ENCODE measurements around the gene BRSK2. TPM values are rescaled to one million over a fixed set of nuclear protein-coding genes. Genes with fewer than 3 reads are reported as not detected.

Gene BRSK2
- total RNA-seq, 1 experiment from 2014 or later, result 1.2 TPM

- ChIA-PET CTCF (no interaction called here), POLR2A (ENCODE audit: unreplicated experiment) (no interaction called here)
- no peak for TF ChIP-seq EZH2 (IDR thresholded peaks at IDR 0.05; ENCODE audit: low read length, unreplicated experiment)
- no peak for TF ChIP-seq CTCF (conservative IDR thresholded peaks at IDR 0.05; ENCODE audit: low read depth, low read length)
- TF ChIP-seq EZH2phosphoT487 (IDR thresholded peaks at IDR 0.05; ENCODE audit: borderline replicate concordance, low read length), result no peak
- Histone ChIP-seq H3K27ac (ENCODE audit: low read length) (no peak overlapping the region), H3K4me2 (ENCODE audit: low read length) (no peak overlapping the region), H3K9me3 (ENCODE audit: low read length) (no peaks in the 10 kb centered on the region), H3K27me3 (ENCODE audit: low read length) (no peaks in the 10 kb centered on the region), H4K20me1 (ENCODE audit: low read length) (no peaks in the 10 kb centered on the region), H3K36me3 (ENCODE audit: low read depth, low read length) (no peaks in the 10 kb centered on the region), H3K4me1 (ENCODE audit: insufficient read depth, low read length) (no peaks in the 10 kb centered on the region), H3K9me2 (replicated peaks; ENCODE audit: low read length) (no peaks in the 10 kb centered on the region), H3K79me2 (ENCODE audit: low read length) (peaks cover 23% of the 10 kb centered on the region; the same call in 1 of the 2 replicates), H3K4me3 (ENCODE audit: low read length) (no peak overlapping the region), H3K9ac (ENCODE audit: low read length) (no peak overlapping the region), H2AFZ (ENCODE audit: low read length) (no peak overlapping the region), H3F3A (ENCODE audit: low read length, unreplicated experiment) (no peaks in the 10 kb centered on the region)
- ATAC-seq, result no peak
- intact Hi-C loops (cut with micrococcal nuclease), result no loop called here
- no TSS peak for BruUV-seq (replicated peaks)
- no peak for DNase-seq
Measured at GRCh38 chr11:1487851-1488574, 98.3 kb downstream of the BRSK2 start.

DNA sequence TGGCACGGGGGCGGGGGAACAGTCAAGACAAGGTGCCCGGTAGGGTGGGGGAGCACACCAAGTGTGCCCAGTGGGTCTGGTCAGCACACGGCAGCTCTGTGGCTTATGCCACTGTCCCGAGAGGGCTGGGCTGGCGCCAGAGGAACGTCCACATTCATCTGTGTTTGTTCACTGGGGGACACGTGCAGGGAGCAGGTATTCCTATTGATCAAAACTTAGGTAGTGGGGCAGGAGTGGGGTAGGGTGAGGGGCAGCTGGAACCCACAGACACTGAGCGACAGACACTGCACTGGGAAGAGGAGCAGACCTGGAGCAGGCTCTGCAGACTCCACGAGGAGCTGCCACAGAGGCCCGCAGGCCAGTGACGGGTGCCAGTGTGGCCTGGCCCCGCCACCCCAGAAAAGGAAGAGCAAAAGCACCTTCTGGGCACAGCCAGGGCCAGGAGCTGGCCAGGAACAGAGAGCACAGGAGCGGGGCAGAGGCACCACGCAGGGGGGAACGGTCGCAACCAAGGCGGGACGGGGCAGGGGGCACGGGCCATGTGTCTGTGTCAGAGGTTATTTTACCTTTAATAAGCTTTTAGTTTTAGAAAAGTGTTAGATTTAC, 98.9 kb downstream of the BRSK2 start:
- ChIA-PET CTCF (no interaction called here), POLR2A (ENCODE audit: unreplicated experiment) (no interaction called here)
- no peaks in the 10 kb centered on the region for H3K9me3 ChIP-seq (ENCODE audit: low read length)
- intact Hi-C loops (cut with micrococcal nuclease), result no loop called here
- no peaks in the 10 kb centered on the region for H3K9me2 ChIP-seq (replicated peaks; ENCODE audit: low read length)
- BruUV-seq (replicated peaks), result no TSS peak
- no peak overlapping the region for H2AFZ ChIP-seq (ENCODE audit: low read length)
- no peaks in the 10 kb centered on the region for H3K4me1 ChIP-seq (ENCODE audit: insufficient read depth, low read length)
- no peak for TF ChIP-seq EZH2 (IDR thresholded peaks at IDR 0.05; ENCODE audit: low read length, unreplicated experiment)
- no peak overlapping the region for H3K9ac ChIP-seq (ENCODE audit: low read length)
- no peaks in the 10 kb centered on the region for H3F3A ChIP-seq (ENCODE audit: low read length, unreplicated experiment)
- no peaks in the 10 kb centered on the region for H4K20me1 ChIP-seq (ENCODE audit: low read length)
- H3K4me3 ChIP-seq (ENCODE audit: low read length), result no peak overlapping the region
- H3K4me2 ChIP-seq (ENCODE audit: low read length), result no peak overlapping the region
- DNase-seq, result no peak
- no peaks in the 10 kb centered on the region for H3K27me3 ChIP-seq (ENCODE audit: low read length)
- H3K36me3 ChIP-seq (ENCODE audit: low read depth, low read length), result no peaks in the 10 kb centered on the region
- H3K27ac ChIP-seq (ENCODE audit: low read length), result no peak overlapping the region
- ATAC-seq, result no peak
- peaks cover 30% of the 10 kb centered on the region for H3K79me2 ChIP-seq (ENCODE audit: low read length)

- H3K4me2 ChIP-seq (ENCODE audit: low read length), result no peak overlapping the region
- H3K9ac ChIP-seq (ENCODE audit: low read length), result no peak overlapping the region
- intact Hi-C loops (cut with micrococcal nuclease), result no loop called here
- H3F3A ChIP-seq (ENCODE audit: low read length, unreplicated experiment), result no peaks in the 10 kb centered on the region
- ATAC-seq (no peak), DNase-seq (no peak)
- TF ChIP-seq CTCF (conservative IDR thresholded peaks at IDR 0.05; ENCODE audit: low read depth, low read length) (no peak), EZH2 (IDR thresholded peaks at IDR 0.05; ENCODE audit: low read length, unreplicated experiment) (no peak), EZH2phosphoT487 (IDR thresholded peaks at IDR 0.05; ENCODE audit: borderline replicate concordance, low read length) (no peak)
- no peaks in the 10 kb centered on the region for H4K20me1 ChIP-seq (ENCODE audit: low read length)
- H3K9me3 ChIP-seq (ENCODE audit: low read length), result no peaks in the 10 kb centered on the region
- no peaks in the 10 kb centered on the region for H3K9me2 ChIP-seq (replicated peaks; ENCODE audit: low read length)
- no peak overlapping the region for H3K27ac ChIP-seq (ENCODE audit: low read length)
- H2AFZ ChIP-seq (ENCODE audit: low read length), result no peak overlapping the region
- no peaks in the 10 kb centered on the region for H3K36me3 ChIP-seq (ENCODE audit: low read depth, low read length)
- no peaks in the 10 kb centered on the region for H3K27me3 ChIP-seq (ENCODE audit: low read length)
- no peak overlapping the region for H3K4me3 ChIP-seq (ENCODE audit: low read length)
- POLR2A ChIA-PET (ENCODE audit: unreplicated experiment), result no interaction called here
- peaks cover 44% of the 10 kb centered on the region for H3K79me2 ChIP-seq (ENCODE audit: low read length)
- CTCF ChIA-PET, result interaction anchor here (0.7 kb wide), 1 partner anchor 150 kb away, joined by 5 read pairs; no protein-coding TSS in a partner anchor
- BruUV-seq (replicated peaks), result no TSS peak
- H3K4me1 ChIP-seq (ENCODE audit: insufficient read depth, low read length), result 0 out of 2 replicates have a peak, but pooled peaks cover 6% of the 10 kb centered on the region
Measured at GRCh38 chr11:1490651-1491050, 100.9 kb downstream of the BRSK2 start.
